Mesothelial cell of epicardium (in vitro differentiated cells): ENCODE measurements around the gene BBS9. TPM values are rescaled to one million over a fixed set of nuclear protein-coding genes. Genes with fewer than 3 reads are reported as not detected.

Experiments
- DNase-seq, 2 experiments: peaks; one replicate each; pipeline ENCODE4 v3.0.0; 2021; ENCODE audit warnings: low spot score in 2 of 2; ENCODE audit not compliant: unreplicated experiment in 2 of 2
- H3K27ac Mint-ChIP-seq: 2 replicates; pipeline ENCODE4 v1.8.0; 2021; ENCODE audit warnings: mixed read lengths
- H3K27me3 Mint-ChIP-seq: 2 replicates; pipeline ENCODE4 v1.8.0; 2021; ENCODE audit warnings: low read depth, mixed read lengths
- H3K36me3 Mint-ChIP-seq: 2 replicates; pipeline ENCODE4 v1.8.0; 2021; ENCODE audit warnings: mixed read lengths
- H3K4me1 Mint-ChIP-seq: 2 replicates; pipeline ENCODE4 v1.8.0; 2021; ENCODE audit warnings: mixed read lengths
- H3K4me3 Mint-ChIP-seq: 2 replicates; pipeline ENCODE4 v1.8.0; 2021; ENCODE audit warnings: mild to moderate bottlenecking, moderate library complexity, mixed read lengths
- H3K9me3 Mint-ChIP-seq: 2 replicates; pipeline ENCODE4 v1.8.0; 2021; ENCODE audit warnings: mixed read lengths
- total RNA-seq: library from RNA; stranded (reverse); gene quantifications from 3 replicates; pipeline ENCODE4 v1.2.1, GENCODE V29; 2021
- TF ChIP-seq, protein P1 (sequence below): fragments of 200-600 bp; sonication (generic); IDR thresholded peaks from one replicate; pipeline ENCODE4 v1.5.0; 2021; ENCODE audit warnings: antibody characterized with exemption; ENCODE audit not compliant: unreplicated experiment

BBS9 gene
- total RNA-seq, 1 donor from 2014 or later = 26.9 TPM

DNA sequence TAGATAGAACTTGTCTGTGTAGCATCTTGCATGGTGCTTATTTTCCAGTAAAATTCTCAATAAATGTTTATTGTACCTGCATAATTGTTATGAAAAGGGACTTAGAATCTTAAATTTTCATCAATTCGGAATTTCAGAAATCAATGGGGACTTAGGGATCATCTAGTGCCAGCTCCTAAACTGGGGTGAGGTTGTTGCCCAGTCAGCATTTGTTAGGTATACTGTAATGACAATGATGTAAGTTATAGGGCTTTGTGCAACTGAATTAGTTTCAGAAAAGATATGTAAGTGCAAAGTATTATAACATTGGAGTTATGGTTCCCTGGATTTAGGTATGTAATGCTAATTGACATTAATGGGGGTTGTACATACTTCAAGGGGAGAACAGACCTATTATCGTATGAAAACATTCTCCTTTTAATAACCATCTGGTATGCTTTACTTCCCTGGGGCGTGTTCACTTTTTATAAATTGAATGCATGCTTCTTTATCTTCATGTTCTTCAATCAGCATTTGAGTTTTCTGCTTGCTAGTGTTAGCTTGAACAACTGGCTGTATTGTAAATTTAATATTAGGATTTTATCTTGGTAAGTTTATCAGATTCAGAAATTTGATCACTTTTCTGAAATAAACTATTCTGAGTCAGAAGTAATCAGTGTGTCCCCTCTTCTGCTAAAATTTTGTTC lies 270.3 kb downstream of the BBS9 start:
- Mint-ChIP-seq H3K9me3 (peaks cover 21% of the 10 kb centered on the region), H3K27me3 (no peaks in the 10 kb centered on the region), H3K4me1 (peaks cover 13% of the 10 kb centered on the region), H3K27ac (no peak overlapping the region), H3K36me3 (peaks cover 14% of the 10 kb centered on the region), H3K4me3 (no peak overlapping the region)
- DNase-seq = no peak
- TF ChIP-seq, protein P1, sequence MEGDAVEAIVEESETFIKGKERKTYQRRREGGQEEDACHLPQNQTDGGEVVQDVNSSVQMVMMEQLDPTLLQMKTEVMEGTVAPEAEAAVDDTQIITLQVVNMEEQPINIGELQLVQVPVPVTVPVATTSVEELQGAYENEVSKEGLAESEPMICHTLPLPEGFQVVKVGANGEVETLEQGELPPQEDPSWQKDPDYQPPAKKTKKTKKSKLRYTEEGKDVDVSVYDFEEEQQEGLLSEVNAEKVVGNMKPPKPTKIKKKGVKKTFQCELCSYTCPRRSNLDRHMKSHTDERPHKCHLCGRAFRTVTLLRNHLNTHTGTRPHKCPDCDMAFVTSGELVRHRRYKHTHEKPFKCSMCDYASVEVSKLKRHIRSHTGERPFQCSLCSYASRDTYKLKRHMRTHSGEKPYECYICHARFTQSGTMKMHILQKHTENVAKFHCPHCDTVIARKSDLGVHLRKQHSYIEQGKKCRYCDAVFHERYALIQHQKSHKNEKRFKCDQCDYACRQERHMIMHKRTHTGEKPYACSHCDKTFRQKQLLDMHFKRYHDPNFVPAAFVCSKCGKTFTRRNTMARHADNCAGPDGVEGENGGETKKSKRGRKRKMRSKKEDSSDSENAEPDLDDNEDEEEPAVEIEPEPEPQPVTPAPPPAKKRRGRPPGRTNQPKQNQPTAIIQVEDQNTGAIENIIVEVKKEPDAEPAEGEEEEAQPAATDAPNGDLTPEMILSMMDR = no peak

DNA sequence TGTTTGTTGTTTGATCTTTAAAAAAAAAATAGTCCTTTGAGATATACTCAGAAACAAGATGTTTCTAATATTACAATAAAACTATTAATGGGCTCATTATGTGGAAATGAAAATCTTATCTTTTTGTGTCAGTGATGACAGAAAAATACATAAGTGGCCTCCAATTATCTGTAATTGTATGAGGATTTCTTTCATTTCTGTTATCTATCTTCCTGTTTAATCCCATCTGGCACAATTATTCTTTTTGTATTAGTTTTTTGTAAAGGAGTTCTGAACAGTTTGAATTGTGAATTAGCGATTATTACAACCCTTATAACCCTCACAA lies 270.8 kb downstream of the BBS9 start:
- no peaks in the 10 kb centered on the region for H3K27me3 Mint-ChIP-seq
- no peak overlapping the region for H3K27ac Mint-ChIP-seq
- DNase-seq = no peak
- H3K9me3 Mint-ChIP-seq = peaks cover 21% of the 10 kb centered on the region
- H3K4me1 Mint-ChIP-seq = peaks cover 13% of the 10 kb centered on the region
- no peak overlapping the region for H3K4me3 Mint-ChIP-seq
- TF ChIP-seq, protein P1 = no peak
- peaks cover 14% of the 10 kb centered on the region for H3K36me3 Mint-ChIP-seq

DNA sequence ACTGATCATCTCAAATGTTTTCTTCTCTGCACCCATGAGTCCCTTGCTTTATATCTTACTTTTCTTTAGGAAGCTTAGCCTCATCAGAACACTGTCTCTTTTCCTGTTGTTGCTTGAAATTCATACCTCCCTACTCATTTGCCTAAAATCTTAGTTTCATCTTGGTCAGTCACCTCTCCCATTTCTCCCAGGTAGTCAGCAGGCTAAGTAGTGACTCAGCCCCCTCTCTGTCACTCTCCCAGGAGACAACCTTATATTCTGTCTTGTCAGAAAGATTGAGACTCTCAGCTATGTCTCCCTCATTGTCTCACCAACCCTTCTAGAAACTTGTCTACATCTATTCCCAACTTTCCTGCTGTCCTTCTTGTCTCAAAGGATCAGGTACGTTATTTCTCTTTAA lies 280.9 kb downstream of the BBS9 start:
- no peaks in the 10 kb centered on the region for H3K27me3 Mint-ChIP-seq
- no peak for DNase-seq
- H3K27ac Mint-ChIP-seq = no peak overlapping the region
- no peak overlapping the region for H3K4me3 Mint-ChIP-seq
- peaks cover 29% of the 10 kb centered on the region for H3K9me3 Mint-ChIP-seq
- no peaks in the 10 kb centered on the region for H3K4me1 Mint-ChIP-seq
- TF ChIP-seq, protein P1 = no peak
- H3K36me3 Mint-ChIP-seq = peaks cover 17% of the 10 kb centered on the region

DNA sequence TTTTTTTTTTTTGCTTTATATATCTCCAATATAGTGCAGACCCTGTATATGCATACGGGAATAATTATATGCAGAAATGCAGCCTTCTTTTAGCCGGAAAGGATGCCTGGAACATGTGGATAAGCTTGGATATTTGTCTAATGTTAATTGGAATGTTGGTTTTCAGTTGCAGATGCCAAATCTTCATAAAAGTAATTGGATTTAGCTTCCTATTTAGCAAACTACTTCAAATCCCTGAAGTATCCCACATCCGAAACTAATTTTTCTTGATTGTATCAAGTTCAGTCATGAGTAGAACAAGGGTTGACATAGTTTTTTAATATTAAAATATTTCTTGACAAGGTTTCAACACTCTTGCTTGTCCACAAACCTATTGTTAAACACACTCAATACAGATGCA lies 281.7 kb downstream of the BBS9 start:
- H3K4me3 Mint-ChIP-seq = no peak overlapping the region
- H3K27me3 Mint-ChIP-seq = no peaks in the 10 kb centered on the region
- peaks cover 17% of the 10 kb centered on the region for H3K36me3 Mint-ChIP-seq
- TF ChIP-seq, protein P1 = no peak
- DNase-seq = no peak
- no peaks in the 10 kb centered on the region for H3K4me1 Mint-ChIP-seq
- H3K27ac Mint-ChIP-seq = no peak overlapping the region
- H3K9me3 Mint-ChIP-seq = peaks cover 27% of the 10 kb centered on the region

DNA sequence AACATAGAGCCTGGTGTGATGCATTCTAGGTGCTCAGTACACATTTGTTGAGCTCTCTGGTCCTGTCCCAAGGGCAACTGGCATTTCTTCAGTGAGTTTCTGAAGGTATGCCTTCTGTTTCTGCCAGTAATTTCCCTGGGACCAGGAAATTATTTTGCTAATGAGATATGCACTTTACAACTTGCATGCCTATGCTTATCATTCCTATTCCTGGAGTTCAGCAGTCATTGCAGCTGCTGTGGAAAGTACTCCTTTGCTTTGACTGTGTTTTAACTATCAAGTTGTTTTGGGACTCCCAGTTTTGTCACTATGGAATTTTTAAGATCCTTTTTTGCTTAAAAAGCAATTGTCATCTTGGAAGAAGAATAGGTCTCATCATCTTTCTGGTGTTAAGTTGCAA lies 283.0 kb downstream of the BBS9 start:
- H3K4me3 Mint-ChIP-seq = no peak overlapping the region
- peaks cover 15% of the 10 kb centered on the region for H3K9me3 Mint-ChIP-seq
- TF ChIP-seq, protein P1 = no peak
- no peaks in the 10 kb centered on the region for H3K27me3 Mint-ChIP-seq
- no peaks in the 10 kb centered on the region for H3K4me1 Mint-ChIP-seq
- DNase-seq = no peak
- H3K27ac Mint-ChIP-seq = no peak overlapping the region
- H3K36me3 Mint-ChIP-seq = peaks cover 15% of the 10 kb centered on the region

DNA sequence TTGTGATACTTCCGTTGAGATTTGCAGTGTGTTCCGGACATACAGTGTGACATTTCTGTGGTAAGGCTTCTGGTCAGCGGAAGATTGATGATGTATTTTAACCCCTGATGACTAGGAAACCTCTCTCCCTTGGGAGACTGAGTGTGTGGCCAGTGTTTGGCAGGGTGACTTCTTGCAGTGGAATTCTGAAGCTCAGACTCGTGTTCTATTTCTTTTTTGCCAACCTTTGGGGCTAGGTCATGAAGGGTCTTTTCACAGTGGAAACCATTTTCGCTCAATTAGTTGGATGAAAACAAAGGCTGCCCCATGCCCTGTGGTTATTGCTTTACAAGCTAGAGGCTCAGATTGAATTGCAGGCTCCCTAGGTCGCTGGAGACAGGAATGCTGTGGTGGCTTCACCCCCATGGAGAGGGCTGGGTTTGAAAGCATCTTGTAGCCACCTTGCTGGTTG lies 288.9 kb downstream of the BBS9 start:
- Mint-ChIP-seq H3K36me3 (no peaks in the 10 kb centered on the region), H3K4me1 (peaks cover 6% of the 10 kb centered on the region), H3K27me3 (no peaks in the 10 kb centered on the region), H3K9me3 (peaks cover 3% of the 10 kb centered on the region), H3K27ac (no peak overlapping the region), H3K4me3 (no peak overlapping the region)
- TF ChIP-seq, protein P1 = no peak
- no peak for DNase-seq
